ENCODE results near the gene CC2D1B. TPM values are rescaled to one million over a fixed set of nuclear protein-coding genes. Genes with fewer than 3 reads are reported as not detected.

The CC2D1B gene
- total and polyA plus RNA-seq, 4 donors = 7.6 to 36.0 (median 25.1) TPM

GRCh38 chr1:52355847-52356505, 10.0 kb downstream of the CC2D1B start:
- intact Hi-C loops (cut with DNase I) = no loop called here
- no peak for ATAC-seq (ENCODE audit: low FRiP score)
- Histone ChIP-seq H3K4me1 (ENCODE audit: control insufficient read depth in 1 of 2, insufficient read depth in 2 of 2, low read length in 2 of 2) (no peaks in the 10 kb centered on the region), H3K27ac (ENCODE audit: low read depth in 1 of 2, low read length in 2 of 2) (no peak overlapping the region), H3K4me3 (ENCODE audit: low read length in 2 of 2) (no peak overlapping the region), H3K27me3 (ENCODE audit: control insufficient read depth in 1 of 2, insufficient read depth in 2 of 2, low read length in 1 of 2) (no peaks in the 10 kb centered on the region), H3K36me3 (ENCODE audit: control insufficient read depth in 1 of 2, insufficient read depth in 2 of 2, low read length in 1 of 2) (peaks cover 10 to 31% of the 10 kb centered on the region in 2 donors), H3K9me3 (ENCODE audit: control insufficient read depth, low read length) (no peaks in the 10 kb centered on the region)
- DNase-seq = no peak
- 85 to 88% methylated on average over 11 of the region's 11 CpGs for WGBS, 2 donors

- intact Hi-C loops (cut with DNase I) = no loop called here
- ATAC-seq (ENCODE audit: low FRiP score) = no peak
- no peak for DNase-seq
- H3K36me3 ChIP-seq (ENCODE audit: control insufficient read depth in 1 of 2, insufficient read depth in 2 of 2, low read length in 1 of 2) = peaks cover 10 to 29% of the 10 kb centered on the region in 2 donors
- WGBS, 2 donors = 90 to 92% methylated on average over 8 of the region's 8 CpGs
- H3K9me3 ChIP-seq (ENCODE audit: control insufficient read depth, low read length) = no peaks in the 10 kb centered on the region
- no peaks in the 10 kb centered on the region for H3K4me1 ChIP-seq (ENCODE audit: control insufficient read depth in 1 of 2, insufficient read depth in 2 of 2, low read length in 2 of 2)
- H3K27me3 ChIP-seq (ENCODE audit: control insufficient read depth in 1 of 2, insufficient read depth in 2 of 2, low read length in 1 of 2) = no peaks in the 10 kb centered on the region
- no peak overlapping the region for H3K4me3 ChIP-seq (ENCODE audit: low read length in 2 of 2)
- H3K27ac ChIP-seq (ENCODE audit: low read depth in 1 of 2, low read length in 2 of 2) = no peak overlapping the region
Observed at GRCh38 chr1:52355436-52355835, 10.6 kb downstream of the CC2D1B start.

GRCh38 chr1:52352690-52353089, 13.3 kb downstream of the CC2D1B start:
- H3K9me3 ChIP-seq (ENCODE audit: control insufficient read depth, low read length) = no peaks in the 10 kb centered on the region
- H3K4me1 ChIP-seq (ENCODE audit: control insufficient read depth in 1 of 2, insufficient read depth in 2 of 2, low read length in 2 of 2) = no peaks in the 10 kb centered on the region
- peaks cover 3 to 14% of the 10 kb centered on the region in 2 donors for H3K36me3 ChIP-seq (ENCODE audit: control insufficient read depth in 1 of 2, insufficient read depth in 2 of 2, low read length in 1 of 2)
- H3K4me3 ChIP-seq (ENCODE audit: low read length in 2 of 2) = no peak overlapping the region
- intact Hi-C loops (cut with DNase I) = no loop called here
- no peak for ATAC-seq (ENCODE audit: low FRiP score)
- DNase-seq = no peak
- 79 to 84% methylated on average over 7 of the region's 7 CpGs for WGBS, 2 donors
- no peaks in the 10 kb centered on the region for H3K27me3 ChIP-seq (ENCODE audit: control insufficient read depth in 1 of 2, insufficient read depth in 2 of 2, low read length in 1 of 2)
- H3K27ac ChIP-seq (ENCODE audit: low read depth in 1 of 2, low read length in 2 of 2) = no peak overlapping the region

GRCh38 chr1:52348704-52349300, 17.2 kb downstream of the CC2D1B start:
- Histone ChIP-seq H3K27me3 (ENCODE audit: control insufficient read depth in 1 of 2, insufficient read depth in 2 of 2, low read length in 1 of 2) (no peaks in the 10 kb centered on the region), H3K4me1 (ENCODE audit: control insufficient read depth in 1 of 2, insufficient read depth in 2 of 2, low read length in 2 of 2) (no peaks in the 10 kb centered on the region), H3K27ac (ENCODE audit: low read depth in 1 of 2, low read length in 2 of 2) (peak overlapping the region in 1 of 2 donors; percentile 33), H3K36me3 (ENCODE audit: control insufficient read depth in 1 of 2, insufficient read depth in 2 of 2, low read length in 1 of 2) (peaks cover 3 to 15% of the 10 kb centered on the region in 2 donors), H3K9me3 (ENCODE audit: control insufficient read depth, low read length) (no peaks in the 10 kb centered on the region), H3K4me3 (ENCODE audit: low read length in 2 of 2) (no peak overlapping the region)
- intact Hi-C loops (cut with DNase I) = no loop called here
- 34 to 39% methylated on average over 8 of the region's 8 CpGs for WGBS, 2 donors
- DNase-seq = no peak
- no peak for ATAC-seq (ENCODE audit: low FRiP score)

- intact Hi-C loops (cut with DNase I) = no loop called here
- WGBS, 2 donors = 81 to 83% methylated on average over 4 of the region's 4 CpGs
- peaks cover 0 to 14% of the 10 kb centered on the region in 2 donors for H3K36me3 ChIP-seq (ENCODE audit: control insufficient read depth in 1 of 2, insufficient read depth in 2 of 2, low read length in 1 of 2)
Observed at GRCh38 chr1:52346653-52347052, 19.4 kb downstream of the CC2D1B start.

GRCh38 chr1:52345252-52345651, 20.8 kb downstream of the CC2D1B start:
- ATAC-seq (ENCODE audit: low FRiP score) = no peak

More at GRCh38 chr1:52346653-52347052, 19.4 kb downstream of the CC2D1B start:
- Histone ChIP-seq H3K4me3 (ENCODE audit: low read length in 2 of 2) (no peak overlapping the region), H3K9me3 (ENCODE audit: control insufficient read depth, low read length) (no peaks in the 10 kb centered on the region), H3K27ac (ENCODE audit: low read depth in 1 of 2, low read length in 2 of 2) (no peak overlapping the region), H3K4me1 (ENCODE audit: control insufficient read depth in 1 of 2, insufficient read depth in 2 of 2, low read length in 2 of 2) (no peaks in the 10 kb centered on the region), H3K27me3 (ENCODE audit: control insufficient read depth in 1 of 2, insufficient read depth in 2 of 2, low read length in 1 of 2) (no peaks in the 10 kb centered on the region)
- ATAC-seq (ENCODE audit: low FRiP score) (no peak), DNase-seq (no peak)

GRCh38 chr1:52343979-52344378, 22.0 kb downstream of the CC2D1B start:
- Histone ChIP-seq H3K4me1 (ENCODE audit: control insufficient read depth in 1 of 2, insufficient read depth in 2 of 2, low read length in 2 of 2) (no peaks in the 10 kb centered on the region), H3K36me3 (ENCODE audit: control insufficient read depth in 1 of 2, insufficient read depth in 2 of 2, low read length in 1 of 2) (peaks cover 0 to 15% of the 10 kb centered on the region in 2 donors), H3K27ac (ENCODE audit: low read depth in 1 of 2, low read length in 2 of 2) (no peak overlapping the region), H3K27me3 (ENCODE audit: control insufficient read depth in 1 of 2, insufficient read depth in 2 of 2, low read length in 1 of 2) (no peaks in the 10 kb centered on the region), H3K9me3 (ENCODE audit: control insufficient read depth, low read length) (no peaks in the 10 kb centered on the region), H3K4me3 (ENCODE audit: low read length in 2 of 2) (no peak overlapping the region)
- DNase-seq (no peak), ATAC-seq (ENCODE audit: low FRiP score) (no peak)
- intact Hi-C loops (cut with DNase I) = no loop called here
- WGBS, 2 donors = 79 to 81% methylated on average over 3 of the region's 3 CpGs

More at GRCh38 chr1:52345252-52345651, 20.8 kb downstream of the CC2D1B start:
- Histone ChIP-seq H3K4me1 (ENCODE audit: control insufficient read depth in 1 of 2, insufficient read depth in 2 of 2, low read length in 2 of 2) (no peaks in the 10 kb centered on the region), H3K27ac (ENCODE audit: low read depth in 1 of 2, low read length in 2 of 2) (no peak overlapping the region), H3K36me3 (ENCODE audit: control insufficient read depth in 1 of 2, insufficient read depth in 2 of 2, low read length in 1 of 2) (peaks cover 0 to 12% of the 10 kb centered on the region in 2 donors), H3K4me3 (ENCODE audit: low read length in 2 of 2) (no peak overlapping the region), H3K9me3 (ENCODE audit: control insufficient read depth, low read length) (no peaks in the 10 kb centered on the region), H3K27me3 (ENCODE audit: control insufficient read depth in 1 of 2, insufficient read depth in 2 of 2, low read length in 1 of 2) (no peaks in the 10 kb centered on the region)
- WGBS, 2 donors = 79 to 81% methylated on average over 2 of the region's 2 CpGs
- intact Hi-C loops (cut with DNase I) = no loop called here
- DNase-seq = no peak

- intact Hi-C loops (cut with DNase I) = no loop called here
- H3K9me3 ChIP-seq (ENCODE audit: control insufficient read depth, low read length) = no peaks in the 10 kb centered on the region
- H3K4me3 ChIP-seq (ENCODE audit: low read length in 2 of 2) = no peak overlapping the region
- 71 to 73% methylated on average over 7 of the region's 7 CpGs for WGBS, 2 donors
- DNase-seq (no peak), ATAC-seq (ENCODE audit: low FRiP score) (no peak)
- H3K27ac ChIP-seq (ENCODE audit: low read depth in 1 of 2, low read length in 2 of 2) = no peak overlapping the region
- H3K36me3 ChIP-seq (ENCODE audit: control insufficient read depth in 1 of 2, insufficient read depth in 2 of 2, low read length in 1 of 2) = peaks cover 0 to 15% of the 10 kb centered on the region in 2 donors
- H3K27me3 ChIP-seq (ENCODE audit: control insufficient read depth in 1 of 2, insufficient read depth in 2 of 2, low read length in 1 of 2) = no peaks in the 10 kb centered on the region
- no peaks in the 10 kb centered on the region for H3K4me1 ChIP-seq (ENCODE audit: control insufficient read depth in 1 of 2, insufficient read depth in 2 of 2, low read length in 2 of 2)
Observed at GRCh38 chr1:52341655-52342260, 24.2 kb downstream of the CC2D1B start.

GRCh38 chr1:52337439-52337838, 28.6 kb downstream of the CC2D1B start:
- 77 to 87% methylated on average over 2 of the region's 2 CpGs for WGBS, 2 donors

More at GRCh38 chr1:52337439-52337838, 28.6 kb downstream of the CC2D1B start:
- ATAC-seq (ENCODE audit: low FRiP score) = no peak
- no peak overlapping the region for H3K4me3 ChIP-seq (ENCODE audit: low read length in 2 of 2)
- no peaks in the 10 kb centered on the region for H3K27me3 ChIP-seq (ENCODE audit: control insufficient read depth in 1 of 2, insufficient read depth in 2 of 2, low read length in 1 of 2)
- DNase-seq = no peak
- H3K9me3 ChIP-seq (ENCODE audit: control insufficient read depth, low read length) = no peaks in the 10 kb centered on the region
- intact Hi-C loops (cut with DNase I) = no loop called here
- H3K36me3 ChIP-seq (ENCODE audit: control insufficient read depth in 1 of 2, insufficient read depth in 2 of 2, low read length in 1 of 2) = peaks cover 4 to 6% of the 10 kb centered on the region in 2 donors
- H3K27ac ChIP-seq (ENCODE audit: low read depth in 1 of 2, low read length in 2 of 2) = no peak overlapping the region
- no peaks in the 10 kb centered on the region for H3K4me1 ChIP-seq (ENCODE audit: control insufficient read depth in 1 of 2, insufficient read depth in 2 of 2, low read length in 2 of 2)
